Pancreas (tissue), 10 donors: ENCODE measurements around the gene RBMS1. TPM values are rescaled to one million over a fixed set of nuclear protein-coding genes. Genes with fewer than 3 reads are reported as not detected.
A peak's percentile ranks its signal among the peaks of the same experiment; 100 is the strongest.

ENCODE experiments used
- ATAC-seq, 4 donors: fragments of 200-7000 bp; cut with Tn5 transposase; one replicate each; pipeline versions ENCODE4 v1.8.0 to v1.9.1; 2020; ENCODE audit warnings: mild to moderate bottlenecking in 4 of 4, moderate library complexity in 4 of 4
- DNase-seq, 6 donors: peaks; one replicate each; pipeline ENCODE4 v3.0.0-alpha.2; 2020
- FAIRE-seq: peaks from 2 replicates; lab custom pipeline; 2012; peaks lifted over from hg19 to GRCh38; lab: Jason Lieb, UNC
- H3K27ac ChIP-seq, 4 donors: fragments of 200-600 bp; sonication (generic); 1 replicate in 3 of 4; 2 replicates in 1 of 4; pipeline versions ENCODE4 v1.5.0 to v1.8.0; 2020
- H3K27me3 ChIP-seq, 4 donors: fragments of 200-600 bp; one replicate each; pipeline ENCODE4 v1.8.0; 2021
- H3K36me3 ChIP-seq, 3 donors: fragments of 200-600 bp; sonication (generic) in 1 of 3; one replicate each; pipeline versions ENCODE4 v1.5.0 to v1.8.0; 2020 to 2021
- H3K4me1 ChIP-seq, 3 donors: fragments of 200-600 bp; one replicate each; pipeline ENCODE4 v1.8.0; 2021
- H3K4me3 ChIP-seq, 4 donors: fragments of 200-600 bp; sonication (generic) in 2 of 4; one replicate each; pipeline versions ENCODE4 v1.5.0 to v1.8.0; 2020 to 2021
- H3K9me3 ChIP-seq, 4 donors: fragments of 200-600 bp; one replicate each; pipeline ENCODE4 v1.8.0; 2021
- WGBS, 2 donors: extraction: QIAGEN DNeasy Blood & Tissue Kit; methylation state at CpG; one replicate each; pipeline ENCODE4 v1.1.7; 2013; 5-methylcytosine and 5-hydroxymethylcytosine counted together
- intact Hi-C, 3 donors: fragments of 100-400 bp; cut with DNase I; formaldehyde crosslinking; loops; one replicate each; pipeline versions ENCODE4 v1.11.1 to v1.14.2; 2022
- polyA plus RNA-seq, 2 donors: library from polyadenylated mRNA; stranded (reverse); fragments of 200-250 nt; gene quantifications; one replicate each; pipeline ENCODE4 v1.2.3, GENCODE V29; 2013
- total RNA-seq, 6 donors: library from RNA; stranded (reverse); fragmentation: NEBNext Ultra II Directional in 4 of 6; extraction: Animal tissue kit (Norgen Biotek cat#: 25700) in 4 of 6; gene quantifications; one replicate each; pipeline versions ENCODE4 v1.2.1 to v1.2.4, GENCODE V29; 2021 to 2023
- TF ChIP-seq, protein P1 (sequence below), 4 donors: fragments of 200-600 bp; sonication (generic) in 3 of 4; IDR thresholded peaks; one replicate each; pipeline versions ENCODE4 v1.5.0 to v1.8.0; 2021; ENCODE audit warnings: antibody characterized with exemption in 4 of 4
- donor health status: healthy with polysubstance abuse.
- donor health status: DM: no; HTN: no; CAD: no; lungs with moderate emphysema.
- donor health status: DM: no; HTN: no; CAD: no.
- donor health status: control.
- donor health status: control.
- donor health status: Bipolar disorder and iron deficiency.
- donor health status: DM: yes; HTN: yes; CAD: no.
- donor health status: DM: no; HTN: no; CAD: no.
- donor health status: DM: no; HTN: no; CAD: no.
- donor health status: DM: yes; HTN: yes; CAD: no.

RBMS1 gene
- total and polyA plus RNA-seq, 8 donors: 6.3 to 26.1 (median 8.7) TPM

DNA sequence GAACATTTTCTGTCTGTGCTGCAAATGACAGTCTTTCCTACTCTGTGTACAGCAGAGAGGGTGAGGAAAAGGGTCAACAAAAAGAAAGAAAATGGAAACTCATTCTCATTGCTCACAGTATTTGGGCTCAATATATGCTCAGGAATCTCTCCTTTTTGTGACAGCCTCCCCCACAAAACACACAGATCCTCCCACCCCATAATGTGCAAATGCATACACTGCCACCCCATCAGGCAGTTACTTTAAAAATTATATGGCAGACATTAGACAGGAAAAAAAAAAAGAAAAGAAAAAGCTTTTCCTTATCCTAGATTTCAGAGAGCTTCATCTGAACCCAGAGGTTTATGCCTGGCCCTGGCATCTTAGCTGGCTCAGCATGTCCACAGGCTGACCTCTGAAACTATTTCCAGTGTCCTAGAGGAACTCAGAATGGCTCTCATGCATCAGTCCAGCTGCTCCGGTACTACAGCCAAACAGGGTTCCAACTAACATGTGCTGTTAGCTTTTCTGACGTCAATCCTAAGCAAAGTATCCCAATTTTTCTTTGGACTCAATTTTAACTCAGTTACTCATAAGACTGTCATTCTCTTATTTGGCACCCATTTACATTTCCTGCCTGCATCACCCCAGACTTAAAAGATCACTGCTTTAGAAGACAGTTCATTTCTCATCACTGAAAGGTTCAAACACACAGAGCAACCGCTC, 105.9 kb downstream of the RBMS1 start:
- WGBS, 2 donors: 63 to 66% methylated on average over 3 of the region's 3 CpGs
- FAIRE-seq: peak; percentile 9
- Histone ChIP-seq H3K36me3 (no peaks in the 10 kb centered on the region), H3K4me1 (no peaks in the 10 kb centered on the region), H3K27ac (peak overlapping the region in 1 of 4 donors; percentile 17), H3K27me3 (no peaks in the 10 kb centered on the region), H3K9me3 (no peaks in the 10 kb centered on the region), H3K4me3 (no peak overlapping the region)
- ATAC-seq: peak in 3 of 4 donors; percentile 74 to 82 (median 78)
- intact Hi-C loops: no loop called here
- TF ChIP-seq, protein P1, sequence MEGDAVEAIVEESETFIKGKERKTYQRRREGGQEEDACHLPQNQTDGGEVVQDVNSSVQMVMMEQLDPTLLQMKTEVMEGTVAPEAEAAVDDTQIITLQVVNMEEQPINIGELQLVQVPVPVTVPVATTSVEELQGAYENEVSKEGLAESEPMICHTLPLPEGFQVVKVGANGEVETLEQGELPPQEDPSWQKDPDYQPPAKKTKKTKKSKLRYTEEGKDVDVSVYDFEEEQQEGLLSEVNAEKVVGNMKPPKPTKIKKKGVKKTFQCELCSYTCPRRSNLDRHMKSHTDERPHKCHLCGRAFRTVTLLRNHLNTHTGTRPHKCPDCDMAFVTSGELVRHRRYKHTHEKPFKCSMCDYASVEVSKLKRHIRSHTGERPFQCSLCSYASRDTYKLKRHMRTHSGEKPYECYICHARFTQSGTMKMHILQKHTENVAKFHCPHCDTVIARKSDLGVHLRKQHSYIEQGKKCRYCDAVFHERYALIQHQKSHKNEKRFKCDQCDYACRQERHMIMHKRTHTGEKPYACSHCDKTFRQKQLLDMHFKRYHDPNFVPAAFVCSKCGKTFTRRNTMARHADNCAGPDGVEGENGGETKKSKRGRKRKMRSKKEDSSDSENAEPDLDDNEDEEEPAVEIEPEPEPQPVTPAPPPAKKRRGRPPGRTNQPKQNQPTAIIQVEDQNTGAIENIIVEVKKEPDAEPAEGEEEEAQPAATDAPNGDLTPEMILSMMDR (IDR thresholded peaks at IDR 0.05): no peak
- DNase-seq: peak in 1 of 6 donors; percentile 11

GRCh38 chr2:160384791-160385190, 108.8 kb downstream of the RBMS1 start:
- H3K36me3 ChIP-seq: no peaks in the 10 kb centered on the region
- H3K9me3 ChIP-seq: no peaks in the 10 kb centered on the region
- FAIRE-seq: no peak
- no peaks in the 10 kb centered on the region for H3K27me3 ChIP-seq
- intact Hi-C loops: no loop called here
- ATAC-seq: no peak
- H3K27ac ChIP-seq: no peak overlapping the region
- no peak for DNase-seq
- no peak overlapping the region for H3K4me3 ChIP-seq
- TF ChIP-seq, protein P1 (IDR thresholded peaks at IDR 0.05): no peak
- peaks cover 0 to 8% (median 3%) of the 10 kb centered on the region in 3 donors for H3K4me1 ChIP-seq
- 90 to 92% methylated on average over 1 of the region's 1 CpG for WGBS, 2 donors

DNA sequence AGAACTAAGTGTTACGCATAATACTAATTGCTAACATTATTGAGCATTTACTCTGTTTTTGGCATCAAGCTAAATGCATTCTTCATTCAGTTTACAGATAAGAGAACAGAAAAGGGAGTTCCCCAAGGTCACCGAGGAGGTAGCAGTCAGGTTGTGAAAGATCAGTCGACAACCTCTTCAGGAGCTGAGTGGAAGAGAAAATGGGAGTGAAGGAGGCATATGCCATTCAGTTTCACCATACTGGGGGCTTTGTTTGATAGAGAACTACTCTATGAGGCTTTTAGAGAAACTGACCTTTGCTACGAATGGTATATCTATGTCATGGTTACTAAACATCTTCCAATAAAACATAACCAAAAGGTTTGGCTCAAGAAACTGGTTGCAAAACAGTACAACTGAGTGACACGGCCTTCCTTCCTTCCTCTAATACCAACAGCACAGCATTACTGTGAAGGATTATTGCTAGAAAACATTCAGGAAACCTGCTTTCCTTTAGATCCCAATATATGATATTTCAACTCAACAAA, 112.1 kb downstream of the RBMS1 start:
- no peak for DNase-seq
- Histone ChIP-seq H3K4me1 (peaks cover 0 to 17% (median 3%) of the 10 kb centered on the region in 3 donors), H3K27ac (no peak overlapping the region), H3K27me3 (no peaks in the 10 kb centered on the region), H3K36me3 (no peaks in the 10 kb centered on the region), H3K4me3 (no peak overlapping the region), H3K9me3 (no peaks in the 10 kb centered on the region)
- no peak for FAIRE-seq
- WGBS, 2 donors: 37% methylated on average over 5 of the region's 5 CpGs
- TF ChIP-seq, protein P1 (IDR thresholded peaks at IDR 0.05): no peak
- peak in 3 of 4 donors; percentile 57 to 74 (median 62) for ATAC-seq
- intact Hi-C loops: no loop called here

DNA sequence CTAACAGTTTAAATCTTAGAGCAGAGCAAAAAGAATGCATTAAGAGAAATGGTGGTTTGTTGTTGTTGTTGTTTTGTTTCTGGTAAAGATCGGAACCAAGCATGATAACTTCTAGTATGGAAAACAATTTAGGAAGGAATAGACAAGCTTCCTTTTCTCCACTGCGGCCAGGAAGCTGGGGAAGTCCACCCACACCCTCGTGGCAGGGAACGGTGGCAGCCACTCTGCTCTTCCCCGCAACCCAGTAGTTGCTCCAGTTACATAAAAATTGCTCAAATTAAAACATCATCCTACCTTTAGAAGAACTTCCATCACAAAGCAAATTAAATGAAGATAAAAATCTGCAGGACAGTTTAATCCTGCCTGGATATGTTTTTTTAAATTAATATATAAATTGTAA, 113.0 kb downstream of the RBMS1 start:
- H3K27ac ChIP-seq: no peak overlapping the region
- H3K36me3 ChIP-seq: no peaks in the 10 kb centered on the region
- ATAC-seq (no peak), FAIRE-seq (no peak), DNase-seq (no peak)
- peaks cover 0 to 26% (median 3%) of the 10 kb centered on the region in 3 donors for H3K4me1 ChIP-seq
- H3K9me3 ChIP-seq: no peaks in the 10 kb centered on the region
- H3K4me3 ChIP-seq: no peak overlapping the region
- intact Hi-C loops: no loop called here
- TF ChIP-seq, protein P1 (IDR thresholded peaks at IDR 0.05): no peak
- H3K27me3 ChIP-seq: no peaks in the 10 kb centered on the region
- WGBS, 2 donors: 80 to 85% methylated on average over 5 of the region's 5 CpGs
